Measurements from ENCODE around the gene MAPK8.

The MAPK8 gene

GRCh38 chr10:48383393-48383792, 76.9 kb downstream of the MAPK8 start:
- DNase-seq (ENCODE audit: low read depth in 2 of 2): no peak

- DNase-seq (ENCODE audit: low read depth in 2 of 2): no peak
These were observed 78.2 kb downstream of the MAPK8 start for GRCh38 chr10:48384699-48384982.

- DNase-seq (ENCODE audit: low read depth in 2 of 2): no peak
These were observed 82.8 kb downstream of the MAPK8 start for GRCh38 chr10:48389272-48389671.

GRCh38 chr10:48389846-48390557, 83.5 kb downstream of the MAPK8 start:
- no peak for DNase-seq (ENCODE audit: low read depth in 2 of 2)

- no peak for DNase-seq (ENCODE audit: low read depth in 2 of 2)
These were observed 84.0 kb downstream of the MAPK8 start for GRCh38 chr10:48390558-48390871.

GRCh38 chr10:48390933-48391845, 84.7 kb downstream of the MAPK8 start:
- DNase-seq (ENCODE audit: low read depth in 2 of 2): no peak

GRCh38 chr10:48391994-48392393, 85.5 kb downstream of the MAPK8 start:
- no peak for DNase-seq (ENCODE audit: low read depth in 2 of 2)

GRCh38 chr10:48398261-48398660, 91.8 kb downstream of the MAPK8 start:
- no peak for DNase-seq (ENCODE audit: low read depth in 2 of 2)

GRCh38 chr10:48399056-48399541, 92.6 kb downstream of the MAPK8 start:
- DNase-seq (ENCODE audit: low read depth in 2 of 2): no peak

GRCh38 chr10:48399551-48399950, 93.1 kb downstream of the MAPK8 start:
- no peak for DNase-seq (ENCODE audit: low read depth in 2 of 2)

GRCh38 chr10:48400129-48400849, 93.8 kb downstream of the MAPK8 start:
- DNase-seq (ENCODE audit: low read depth in 2 of 2): no peak

- no peak for DNase-seq (ENCODE audit: low read depth in 2 of 2)
These were observed 94.4 kb downstream of the MAPK8 start for GRCh38 chr10:48400850-48401220.

GRCh38 chr10:48404646-48405045, 98.2 kb downstream of the MAPK8 start:
- DNase-seq (ENCODE audit: low read depth in 2 of 2): no peak

- DNase-seq (ENCODE audit: low read depth in 2 of 2): no peak
These were observed 99.7 kb downstream of the MAPK8 start for GRCh38 chr10:48406204-48406603.

- no peak for DNase-seq (ENCODE audit: low read depth in 2 of 2)
These were observed 100.2 kb downstream of the MAPK8 start for GRCh38 chr10:48406658-48407057.

- DNase-seq (ENCODE audit: low read depth in 2 of 2): no peak
These were observed 104.0 kb downstream of the MAPK8 start for GRCh38 chr10:48410503-48410902.

- no peak for DNase-seq (ENCODE audit: low read depth in 2 of 2)
These were observed 105.0 kb downstream of the MAPK8 start for GRCh38 chr10:48411510-48411909.

- no peak for DNase-seq (ENCODE audit: low read depth in 2 of 2)
These were observed 105.6 kb downstream of the MAPK8 start for GRCh38 chr10:48412081-48412480.

GRCh38 chr10:48412933-48413332, 106.5 kb downstream of the MAPK8 start:
- no peak for DNase-seq (ENCODE audit: low read depth in 2 of 2)

GRCh38 chr10:48414160-48414559, 107.7 kb downstream of the MAPK8 start:
- no peak for DNase-seq (ENCODE audit: low read depth in 2 of 2)

- no peak for DNase-seq (ENCODE audit: low read depth in 2 of 2)
These were observed 108.3 kb downstream of the MAPK8 start for GRCh38 chr10:48414778-48415177.

- DNase-seq (ENCODE audit: low read depth in 2 of 2): no peak
These were observed 110.2 kb downstream of the MAPK8 start for GRCh38 chr10:48416584-48417232.

All from stimulated activated CD8-positive, alpha-beta memory T cell treated with anti-CD3 and anti-CD28 coated beads, Interleukin-15, amount 100 ng/mL, for 4 hours (primary cell).